HG03520 (cell line): ENCODE data around the gene NXN.
"Not testable (repeated sequence)": the region's sequence is repeated elsewhere in the genome, so short reads cannot be mapped to it uniquely, and the experiment has no call there.

ENCODE experiments used
- ATAC-seq: cut with Tn5 transposase; IDR thresholded peaks from one replicate; pipeline ENCODE4 v1.9.1; 2021; ENCODE audit warnings: mild to moderate bottlenecking, moderate library complexity; ENCODE audit not compliant: unreplicated experiment

The NXN gene

GRCh38 chr17:867238-867637, 112.3 kb downstream of the NXN start:
- not testable (repeated sequence) for ATAC-seq

- no peak for ATAC-seq
Measured at GRCh38 chr17:866568-867103, 112.9 kb downstream of the NXN start.

- ATAC-seq: no peak
Measured at GRCh38 chr17:864315-864714, 115.3 kb downstream of the NXN start.

- ATAC-seq: no peak
Measured at GRCh38 chr17:863880-864279, 115.7 kb downstream of the NXN start.

GRCh38 chr17:862582-862981, 117.0 kb downstream of the NXN start:
- ATAC-seq: no peak

- no peak for ATAC-seq
Measured at GRCh38 chr17:861364-861763, 118.2 kb downstream of the NXN start.

GRCh38 chr17:860805-861204, 118.8 kb downstream of the NXN start:
- ATAC-seq: no peak

GRCh38 chr17:859824-860195, 119.8 kb downstream of the NXN start:
- no peak for ATAC-seq

- ATAC-seq: no peak
Measured at GRCh38 chr17:859061-859823, 120.3 kb downstream of the NXN start.

GRCh38 chr17:856149-856548, 123.4 kb downstream of the NXN start:
- no peak for ATAC-seq

GRCh38 chr17:855569-855968, 124.0 kb downstream of the NXN start:
- ATAC-seq: no peak

GRCh38 chr17:852850-853249, 126.7 kb downstream of the NXN start:
- not testable (repeated sequence) for ATAC-seq

- no peak for ATAC-seq
Measured at GRCh38 chr17:852349-852748, 127.2 kb downstream of the NXN start.

- no peak for ATAC-seq
Measured at GRCh38 chr17:851924-852323, 127.7 kb downstream of the NXN start.

- no peak for ATAC-seq
Measured at GRCh38 chr17:850851-851763, 128.5 kb downstream of the NXN start.

GRCh38 chr17:850086-850850, 129.3 kb downstream of the NXN start:
- ATAC-seq: no peak

- ATAC-seq: no peak
Measured at GRCh38 chr17:848402-848801, 131.2 kb downstream of the NXN start.

GRCh38 chr17:846901-847843, 132.4 kb downstream of the NXN start:
- no peak for ATAC-seq

- ATAC-seq: no peak
Measured at GRCh38 chr17:841313-841712, 138.3 kb downstream of the NXN start.

- ATAC-seq: no peak
Measured at GRCh38 chr17:838486-838885, 141.1 kb downstream of the NXN start.
